ENCODE results near the gene YAP1. TPM values are rescaled to one million over a fixed set of nuclear protein-coding genes. Genes with fewer than 3 reads are reported as not detected.
A peak's percentile ranks its signal among the peaks of the same experiment; 100 is the strongest.

Gene YAP1
- total RNA-seq, 2 experiments from 2014 or later = not detected

GRCh38 chr11:102252339-102252891 is 142.2 kb downstream of the YAP1 start:
- Histone ChIP-seq H3K4me3 (ENCODE audit: low read depth, low read length, poor library complexity, severe bottlenecking) (no peak overlapping the region), H3K9me3 (ENCODE audit: low read length) (no peaks in the 10 kb centered on the region), H3K27ac (ENCODE audit: low read depth, low read length, poor library complexity, severe bottlenecking) (no peak overlapping the region), H3K36me3 (ENCODE audit: insufficient read depth, low read length) (no peaks in the 10 kb centered on the region), H2AFZ (ENCODE audit: low read length) (no peak overlapping the region), H3K9me2 (ENCODE audit: insufficient read depth, low read length) (no peaks in the 10 kb centered on the region), H3K79me2 (ENCODE audit: insufficient read depth, low read depth, low read length) (no peaks in the 10 kb centered on the region), H3K4me1 (ENCODE audit: insufficient read depth, low read length, poor library complexity, severe bottlenecking) (no peaks in the 10 kb centered on the region), H3K4me2 (ENCODE audit: low read length) (no peak overlapping the region), H4K20me1 (ENCODE audit: insufficient read depth, low read length) (no peaks in the 10 kb centered on the region)
- TF ChIP-seq CTCF (conservative IDR thresholded peaks at IDR 0.05; ENCODE audit: low read length) (no peak), EZH2phosphoT487 (IDR thresholded peaks at IDR 0.05; ENCODE audit: borderline replicate concordance, low read depth, low read length) (no peak)
- intact Hi-C loops (cut with micrococcal nuclease; ENCODE audit: unreplicated experiment) = no loop called here
- DNase-seq (ENCODE audit: low spot score) = no peak
- no TSS peak for BruUV-seq (replicated peaks)
- POLR2A ChIA-PET = interaction anchor here (0.6 to 1.1 kb wide), 5 partner anchors 13 to 1256 kb away, joined by 3 to 6 read pairs (median 3); no protein-coding TSS in a partner anchor
- CTCF ChIA-PET (ENCODE audit: unreplicated experiment) = no interaction called here

DNA sequence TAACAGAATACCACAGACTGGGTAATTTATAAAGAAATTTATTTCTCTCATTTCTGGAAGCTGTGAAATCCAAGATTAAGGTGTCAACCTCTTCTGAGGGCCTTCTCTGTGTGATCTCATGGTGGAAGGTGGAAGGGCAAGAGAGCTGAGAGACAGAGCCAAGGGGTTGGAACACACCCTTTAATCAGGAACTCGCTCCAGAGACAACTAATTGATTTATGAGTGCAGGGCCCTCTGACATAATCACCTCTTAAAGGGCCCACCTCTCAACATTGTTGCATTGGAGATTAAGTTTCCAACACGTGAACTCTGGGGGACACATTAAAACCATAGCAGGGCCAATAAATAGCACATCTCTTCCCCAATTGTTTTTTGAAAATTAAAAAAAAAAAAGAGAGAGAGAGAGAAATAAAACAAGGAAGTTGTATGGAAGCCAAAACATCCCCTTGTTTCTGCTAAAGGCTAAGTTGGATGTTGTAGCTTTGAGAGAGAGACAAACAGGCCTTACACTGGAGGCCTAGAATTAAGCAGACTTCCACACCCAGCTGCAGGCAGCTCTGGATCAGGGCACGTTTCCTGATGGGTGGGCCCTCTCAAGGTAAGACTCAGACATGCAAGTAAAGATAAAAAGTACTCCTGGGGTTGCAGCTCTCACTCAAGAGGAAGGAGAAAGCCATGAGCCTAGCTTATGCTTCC is 142.9 kb downstream of the YAP1 start:
- TF ChIP-seq CTCF (conservative IDR thresholded peaks at IDR 0.05; ENCODE audit: low read length) = no peak
- Histone ChIP-seq H3K4me3 (ENCODE audit: low read depth, low read length, poor library complexity, severe bottlenecking) (no peak overlapping the region), H3K9me3 (ENCODE audit: low read length) (no peaks in the 10 kb centered on the region), H3K4me1 (ENCODE audit: insufficient read depth, low read length, poor library complexity, severe bottlenecking) (no peaks in the 10 kb centered on the region), H3K9me2 (ENCODE audit: insufficient read depth, low read length) (no peaks in the 10 kb centered on the region), H2AFZ (ENCODE audit: low read length) (no peak overlapping the region; the same call in 1 of the 2 replicates), H3K4me2 (ENCODE audit: low read length) (no peak overlapping the region), H3K36me3 (ENCODE audit: insufficient read depth, low read length) (no peaks in the 10 kb centered on the region), H3K79me2 (ENCODE audit: insufficient read depth, low read depth, low read length) (no peaks in the 10 kb centered on the region), H3K27ac (ENCODE audit: low read depth, low read length, poor library complexity, severe bottlenecking) (no peak overlapping the region), H4K20me1 (ENCODE audit: insufficient read depth, low read length) (no peaks in the 10 kb centered on the region)
- intact Hi-C loops (cut with micrococcal nuclease; ENCODE audit: unreplicated experiment) = no loop called here
- no TSS peak for BruUV-seq (replicated peaks)
- no peak for DNase-seq (ENCODE audit: low spot score)
- ChIA-PET CTCF (ENCODE audit: unreplicated experiment) (interaction anchor here (1.4 kb wide), 1 partner anchor 16 kb away, joined by 4 read pairs; no protein-coding TSS in a partner anchor), POLR2A (interaction anchor here (0.6 to 1.1 kb wide), 4 partner anchors 13 to 174 kb away, joined by 3 to 4 read pairs (median 3); no protein-coding TSS in a partner anchor)

DNA sequence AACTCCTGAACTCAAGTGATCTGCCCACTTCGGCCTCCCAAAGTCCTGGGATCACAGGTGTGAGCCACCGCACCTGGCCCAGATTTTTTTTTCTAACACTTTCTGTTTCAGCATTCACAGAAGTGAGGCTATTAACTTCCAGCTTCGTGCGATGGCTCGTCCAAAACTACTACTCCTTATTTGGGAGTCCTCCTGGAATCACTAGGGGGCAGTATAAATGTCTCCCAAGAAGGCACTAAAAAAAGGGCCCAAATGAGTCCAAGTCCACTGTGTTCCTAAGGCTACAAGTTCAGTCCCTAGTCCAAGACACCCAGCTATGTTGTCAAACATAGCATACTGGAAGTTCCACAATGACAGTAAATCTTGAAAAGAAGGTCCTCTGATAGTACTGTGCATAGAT is 143.8 kb downstream of the YAP1 start:
- Histone ChIP-seq H3K36me3 (ENCODE audit: insufficient read depth, low read length) (no peaks in the 10 kb centered on the region), H3K9me3 (ENCODE audit: low read length) (no peaks in the 10 kb centered on the region), H2AFZ (ENCODE audit: low read length) (no peak overlapping the region), H3K79me2 (ENCODE audit: insufficient read depth, low read depth, low read length) (no peaks in the 10 kb centered on the region), H3K4me1 (ENCODE audit: insufficient read depth, low read length, poor library complexity, severe bottlenecking) (no peaks in the 10 kb centered on the region), H3K4me2 (ENCODE audit: low read length) (no peak overlapping the region), H3K9me2 (ENCODE audit: insufficient read depth, low read length) (no peaks in the 10 kb centered on the region), H4K20me1 (ENCODE audit: insufficient read depth, low read length) (no peaks in the 10 kb centered on the region), H3K4me3 (ENCODE audit: low read depth, low read length, poor library complexity, severe bottlenecking) (no peak overlapping the region), H3K27ac (ENCODE audit: low read depth, low read length, poor library complexity, severe bottlenecking) (no peak overlapping the region)
- peak; percentile 34 for DNase-seq (ENCODE audit: low spot score)
- BruUV-seq (replicated peaks) = no TSS peak
- POLR2A ChIA-PET = interaction anchor here (1.2 kb wide), 1 partner anchor 18 kb away, joined by 3 read pairs; no protein-coding TSS in a partner anchor
- no peak for TF ChIP-seq EZH2phosphoT487 (IDR thresholded peaks at IDR 0.05; ENCODE audit: borderline replicate concordance, low read depth, low read length)
- peak; percentile 73 for TF ChIP-seq CTCF (conservative IDR thresholded peaks at IDR 0.05; ENCODE audit: low read length)
- CTCF ChIA-PET (ENCODE audit: unreplicated experiment) = interaction anchor here (1.4 kb wide), 1 partner anchor 15 kb away, joined by 4 read pairs; no protein-coding TSS in a partner anchor
- intact Hi-C loops (cut with micrococcal nuclease; ENCODE audit: unreplicated experiment) = no loop called here

All from OCI-LY7 (cell line).